Upper lobe of left lung (tissue), 6 donors: ENCODE results near the gene FKRP. TPM values are rescaled to one million over a fixed set of nuclear protein-coding genes. Genes with fewer than 3 reads are reported as not detected.
"Not testable (repeated sequence)": the region's sequence is repeated elsewhere in the genome, so short reads cannot be mapped to it uniquely, and the experiment has no call there.

Experiments used
- ATAC-seq, 2 donors: fragments of 200-7000 bp; cut with Tn5 transposase; one replicate each; pipeline ENCODE4 v1.9.1; 2022; ENCODE audit warnings: mild to moderate bottlenecking in 2 of 2, moderate library complexity in 2 of 2; ENCODE audit not compliant: low FRiP score in 2 of 2
- DNase-seq, 2 donors: peaks; one replicate each; pipeline ENCODE4 v3.0.0-alpha.2; 2019 to 2020
- H3K27ac ChIP-seq, 4 donors: fragments of 200-600 bp; sonication (generic); one replicate each; pipeline ENCODE4 v1.5.1; 2016 to 2019
- H3K27me3 ChIP-seq, 4 donors: fragments of 200-600 bp; sonication (generic); one replicate each; pipeline ENCODE4 v1.5.1; 2017 to 2019
- H3K36me3 ChIP-seq, 4 donors: fragments of 200-600 bp; sonication (generic); one replicate each; pipeline ENCODE4 v1.5.1; 2016 to 2019
- H3K4me1 ChIP-seq, 4 donors: fragments of 200-600 bp; sonication (generic); one replicate each; pipeline ENCODE4 v1.5.1; 2018 to 2019
- H3K4me3 ChIP-seq, 4 donors: fragments of 200-600 bp; sonication (generic); one replicate each; pipeline ENCODE4 v1.5.1; 2017 to 2019; ENCODE audit warnings: mild to moderate bottlenecking in 2 of 4, moderate library complexity in 1 of 4
- H3K9me3 ChIP-seq, 4 donors: fragments of 200-600 bp; sonication (generic); one replicate each; pipeline ENCODE4 v1.5.1; 2018 to 2019
- CTCF ChIP-seq, 6 experiments: fragments of 450-650 bp in 4 of 6; fragments of 200-600 bp in 2 of 6; sonication (generic) in 2 of 6; IDR thresholded peaks; one replicate each; pipeline ENCODE4 v1.5.1; 2016 to 2019; ENCODE audit warnings: antibody characterized with exemption in 6 of 6
- EP300 ChIP-seq, 4 donors: sonication (generic); formaldehyde crosslinking; IDR thresholded peaks; one replicate each; pipeline ENCODE4 v1.5.1; 2017; ENCODE audit warnings: antibody characterized with exemption in 4 of 4, control low read depth in 2 of 4
- POLR2A ChIP-seq, 4 donors: fragments of 450-650 bp; IDR thresholded peaks; one replicate each; pipeline ENCODE4 v1.5.1; 2016 to 2017; ENCODE audit warnings: antibody characterized with exemption in 4 of 4, mild to moderate bottlenecking in 2 of 4
- POLR2AphosphoS5 ChIP-seq, 2 donors: sonication (generic); formaldehyde crosslinking; IDR thresholded peaks; one replicate each; pipeline ENCODE4 v1.5.1; 2017; ENCODE audit warnings: antibody characterized with exemption in 2 of 2
- WGBS, 2 donors: methylation state at CpG; one replicate each; pipeline ENCODE4 v1.1.5; 2017 to 2018; 5-methylcytosine and 5-hydroxymethylcytosine counted together
- total RNA-seq, 6 donors: library from RNA; depleted of rRNA in 4 of 6; stranded (reverse); fragments of >200 nt in 4 of 6; gene quantifications; one replicate each; pipeline versions ENCODE4 v1.1.0 to v1.2.1, GENCODE V29; 2016 to 2021
- donor health status: DM: no; HTN: no; CAD: no; lungs with moderate emphysema.
- donor health status: DM: no; HTN: yes; CAD: no; lungs with severe emphysema.

The FKRP gene
- total RNA-seq, 6 donors from 2014 or later = 16.6 to 26.2 (median 19.3) TPM

DNA sequence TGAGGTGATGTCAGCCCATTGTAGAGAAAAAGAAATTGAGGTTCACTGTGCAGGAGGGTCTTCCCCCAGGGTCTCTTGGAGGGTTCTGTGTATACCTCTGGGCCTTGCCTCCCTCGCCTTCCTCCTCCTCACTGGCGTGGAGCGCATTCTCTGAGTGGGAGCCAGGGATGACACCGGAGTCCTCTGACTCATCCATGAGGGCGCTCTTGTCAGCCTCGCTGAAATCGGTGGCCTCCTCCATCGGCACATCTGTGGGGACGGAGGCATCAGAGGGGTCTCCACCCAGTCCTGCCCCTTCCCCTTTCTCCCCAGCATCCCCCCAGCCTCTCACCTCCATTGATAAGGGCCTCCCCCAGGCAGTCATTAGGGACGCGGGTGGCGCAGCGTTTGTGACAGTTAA, 45.2 kb upstream of the FKRP start:
- ATAC-seq (no peak), DNase-seq (no peak)
- H3K27ac ChIP-seq = no peak overlapping the region
- no peaks in the 10 kb centered on the region for H3K27me3 ChIP-seq
- H3K9me3 ChIP-seq = no peaks in the 10 kb centered on the region
- H3K36me3 ChIP-seq = peaks cover 26 to 78% (median 68%) of the 10 kb centered on the region in 4 donors
- no peak overlapping the region for H3K4me3 ChIP-seq
- 93 to 99% methylated on average over 13 of the region's 13 CpGs for WGBS, 2 donors
- TF ChIP-seq POLR2AphosphoS5 (IDR thresholded peaks at IDR 0.05) (no peak), CTCF (IDR thresholded peaks at IDR 0.05) (no peak)
- H3K4me1 ChIP-seq = peaks cover 6 to 19% (median 8%) of the 10 kb centered on the region in 4 donors

DNA sequence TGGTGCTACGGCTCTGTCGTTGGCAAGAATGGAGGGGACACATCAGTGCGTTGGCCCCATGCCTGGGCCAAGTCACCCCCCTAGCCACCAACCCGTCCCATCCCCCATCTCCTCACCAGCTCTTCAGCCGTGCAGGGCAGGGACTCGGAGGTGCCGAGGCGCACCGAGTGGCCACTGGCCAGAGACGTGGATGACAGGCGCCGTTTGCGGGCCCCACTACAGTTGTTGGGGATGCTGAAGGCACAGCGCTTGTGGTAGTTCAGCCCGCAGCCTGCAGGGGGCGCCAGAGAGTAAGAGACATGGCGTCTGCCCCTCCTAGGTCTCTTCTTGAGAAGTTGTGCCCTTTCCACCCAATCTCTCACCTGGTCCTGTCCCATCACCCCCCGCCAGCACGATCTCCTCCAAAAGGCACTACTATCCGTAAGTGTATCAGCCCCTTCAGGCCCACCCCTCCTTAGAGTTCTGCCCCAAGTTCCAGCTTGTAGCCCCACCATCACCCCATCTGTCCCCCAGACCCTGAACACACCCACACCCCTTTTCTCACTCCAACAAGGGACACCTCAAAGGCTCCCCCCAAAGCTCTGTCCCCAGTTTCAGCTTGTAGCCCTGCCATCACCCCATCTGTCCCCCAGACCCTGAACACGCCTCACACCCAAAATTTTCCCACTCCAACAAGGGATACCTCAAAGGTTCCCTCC, 41.3 kb upstream of the FKRP start:
- Histone ChIP-seq H3K4me3 (no peak overlapping the region), H3K27me3 (no peaks in the 10 kb centered on the region), H3K27ac (peak overlapping the region in 1 of 4 donors; percentile 14), H3K9me3 (no peaks in the 10 kb centered on the region), H3K36me3 (peaks cover 27 to 90% (median 59%) of the 10 kb centered on the region in 4 donors), H3K4me1 (peaks cover 0 to 6% (median 0%) of the 10 kb centered on the region in 4 donors)
- ATAC-seq (peak; percentile 87 to 89), DNase-seq (peak; percentile 75 to 95)
- WGBS, 2 donors = 38 to 44% methylated on average over 10 to 18 of the region's 21 CpGs
- TF ChIP-seq EP300 (IDR thresholded peaks at IDR 0.05) = no peak
- TF ChIP-seq CTCF (IDR thresholded peaks at IDR 0.05) = peak; percentile 94 to 96 (median 95)
- TF ChIP-seq POLR2A (IDR thresholded peaks at IDR 0.05) = no peak

- H3K9me3 ChIP-seq = no peaks in the 10 kb centered on the region
- H3K27me3 ChIP-seq = no peaks in the 10 kb centered on the region
- H3K4me1 ChIP-seq = peaks cover 19 to 32% (median 22%) of the 10 kb centered on the region in 4 donors
- H3K4me3 ChIP-seq = no peak overlapping the region
- WGBS, 2 donors = 81 to 82% methylated on average over 22 to 25 of the region's 25 CpGs
- peaks cover 4 to 53% (median 34%) of the 10 kb centered on the region in 4 donors for H3K36me3 ChIP-seq
- DNase-seq (no peak), ATAC-seq (no peak)
- no peak for TF ChIP-seq CTCF (IDR thresholded peaks at IDR 0.05)
- no peak for TF ChIP-seq POLR2A (IDR thresholded peaks at IDR 0.05)
- TF ChIP-seq EP300 (IDR thresholded peaks at IDR 0.05) = no peak
- no peak for TF ChIP-seq POLR2AphosphoS5 (IDR thresholded peaks at IDR 0.05)
- peak overlapping the region in 1 of 4 donors; percentile 27 for H3K27ac ChIP-seq
Measured at GRCh38 chr19:46710687-46711086, 35.2 kb upstream of the FKRP start.

GRCh38 chr19:46712768-46713338, 33.0 kb upstream of the FKRP start:
- Histone ChIP-seq H3K4me3 (peak overlapping the region in 1 of 4 donors; percentile 64), H3K27ac (peak overlapping the region; percentile 81 to 95 (median 92)), H3K4me1 (peaks cover 28 to 45% (median 31%) of the 10 kb centered on the region in 4 donors), H3K36me3 (peaks cover 0 to 33% (median 25%) of the 10 kb centered on the region in 4 donors)
- ATAC-seq, H3K27me3 ChIP-seq, H3K9me3 ChIP-seq, DNase-seq: not testable (repeated sequence)
- WGBS, 2 donors = 83 to 86% methylated on average over 6 of the region's 6 CpGs

GRCh38 chr19:46713781-46714443, 31.9 kb upstream of the FKRP start:
- peak in 1 of 4 donors; percentile 45 for TF ChIP-seq EP300 (IDR thresholded peaks at IDR 0.05)
- peak; percentile 54 to 58 for TF ChIP-seq POLR2AphosphoS5 (IDR thresholded peaks at IDR 0.05)
- TF ChIP-seq POLR2A (IDR thresholded peaks at IDR 0.05) = no peak
- Histone ChIP-seq H3K27me3 (no peaks in the 10 kb centered on the region), H3K9me3 (no peaks in the 10 kb centered on the region), H3K36me3 (peaks cover 0 to 25% (median 20%) of the 10 kb centered on the region in 4 donors), H3K27ac (peak overlapping the region; percentile 81 to 95 (median 92)), H3K4me3 (peak overlapping the region; percentile 64 to 74 (median 65)), H3K4me1 (peaks cover 38 to 56% (median 41%) of the 10 kb centered on the region in 4 donors)
- ATAC-seq (peak; percentile 69 to 87), DNase-seq (peak; percentile 93 to 97)
- 0% methylated on average over 10 to 23 of the region's 39 CpGs for WGBS, 2 donors
